HCT116 (cell line): ENCODE data around the gene PTHLH. TPM values are rescaled to one million over a fixed set of nuclear protein-coding genes. Genes with fewer than 3 reads are reported as not detected.

Experiments used
- ATAC-seq: fragments of 200-7000 bp; cut with Tn5 transposase; 2 replicates; pipeline ENCODE4 v1.9.1; 2020; ENCODE audit warnings: mild to moderate bottlenecking, moderate library complexity
- BruUV-seq: library from RNA; stranded (reverse); fragments of 400-500 nt; replicated peaks from 2 replicates; lab custom pipeline; 2021; lab: Mats Ljungman, UMichigan
- CTCF ChIA-PET: fragments of 300-600 bp; sonication (Branson Sonifier 250); formaldehyde crosslinking; loops from one replicate; lab custom pipeline; 2021; ENCODE audit warnings: antibody characterized with exemption; lab: Charles Lee
- POLR2A ChIA-PET: fragments of 300-600, 350-600 bp; sonication (Branson Sonifier 250); formaldehyde crosslinking; loops from one replicate; lab custom pipeline; 2021; ENCODE audit warnings: antibody characterized with exemption; lab: Charles Lee
- RAD21 ChIA-PET, 2 experiments: fragments of 300-600 bp; sonication (Branson Sonifier 250); formaldehyde crosslinking; loops; one replicate each; lab custom pipeline; 2023; ENCODE audit warnings: low total read pairs in 2 of 2; ENCODE audit not compliant: uncharacterized antibody in 2 of 2, unreplicated experiment in 2 of 2, low non-redundant PET in 1 of 2; lab: Charles Lee
- DNase-seq: peaks from one replicate; pipeline ENCODE4 v3.0.0-alpha.2; 2010; ENCODE audit warnings: low read depth, low spot score
- H2AFZ ChIP-seq: fragments of 200-600 bp; shearing (Covaris generic), sonication (generic); 2 replicates; pipeline ENCODE4 v1.6.1; 2017; ENCODE audit warnings: low read depth, mixed run types, mixed read lengths, antibody characterized with exemption, low read length; ENCODE audit not compliant: poor library complexity, severe bottlenecking
- H3K27ac ChIP-seq: 2 replicates; pipeline ENCODE4 v1.5.1; 2012; ENCODE audit warnings: low read depth, low read length
- H3K27me3 ChIP-seq: fragments of 200-600 bp; sonication (generic); 2 replicates; pipeline ENCODE4 v1.6.1; 2016; ENCODE audit warnings: mixed run types, low read length, mixed read lengths; ENCODE audit not compliant: insufficient read depth
- H3K36me3 ChIP-seq, 2 experiments: fragments of 200-500 bp in 1 of 2; fragments of 200-600 bp in 1 of 2; sonication (Bioruptor generic) in 1 of 2; sonication (generic) in 1 of 2; 2 replicates each; pipeline versions ENCODE4 v1.5.1 to v1.6.1; 2014 to 2016; ENCODE audit warnings: low read length in 2 of 2, inconsistent platforms in 1 of 2, mixed read lengths in 1 of 2, mixed run types in 1 of 2; ENCODE audit not compliant: insufficient read depth in 2 of 2, control insufficient read depth in 1 of 2
- H3K4me1 ChIP-seq, 2 experiments: fragments of 200-600 bp in 1 of 2; sonication (generic) in 1 of 2; 2 replicates each; pipeline versions ENCODE4 v1.5.1 to v1.6.1; 2012 to 2017; ENCODE audit warnings: low read length in 2 of 2, inconsistent platforms in 1 of 2, mild to moderate bottlenecking in 1 of 2, mixed read lengths in 1 of 2, mixed run types in 1 of 2, moderate library complexity in 1 of 2; ENCODE audit not compliant: insufficient read depth in 2 of 2, control insufficient read depth in 1 of 2
- H3K4me2 ChIP-seq: fragments of 200-600 bp; sonication (generic); 2 replicates; pipeline ENCODE4 v1.6.1; 2017; ENCODE audit warnings: mixed run types, low read length, mixed read lengths
- H3K4me3 ChIP-seq, 2 experiments: fragments of 200-600 bp in 1 of 2; sonication (generic) in 1 of 2; replicated peaks in 1 of 2; 2 replicates each; pipeline ENCODE4 v1.5.1; 2011 to 2016; ENCODE audit warnings: low read length in 2 of 2, control low read depth in 1 of 2, low read depth in 1 of 2, mild to moderate bottlenecking in 1 of 2, mixed read lengths in 1 of 2, mixed run types in 1 of 2
- H3K79me2 ChIP-seq: fragments of 200-600 bp; sonication (generic); 2 replicates; pipeline ENCODE4 v1.6.1; 2017; ENCODE audit warnings: mild to moderate bottlenecking, mixed run types, low read length, moderate library complexity, mixed read lengths; ENCODE audit not compliant: insufficient read depth
- H3K9ac ChIP-seq: fragments of 200-600 bp; sonication (generic); 2 replicates; pipeline ENCODE4 v1.6.1; 2016; ENCODE audit warnings: low read length, mixed read lengths
- H3K9me2 ChIP-seq: fragments of 200-600 bp; sonication (generic), shearing (Covaris generic); 2 replicates; pipeline ENCODE4 v1.6.1; 2017; ENCODE audit warnings: mixed run types, mild to moderate bottlenecking, moderate library complexity; ENCODE audit not compliant: insufficient read depth
- H3K9me3 ChIP-seq, 2 experiments: fragments of 200-500 bp in 1 of 2; fragments of 200-600 bp in 1 of 2; sonication (Bioruptor generic) in 1 of 2; sonication (generic) in 1 of 2; 2 replicates each; pipeline ENCODE4 v1.6.1; 2014 to 2017; ENCODE audit warnings: low read length in 2 of 2, mixed read lengths in 2 of 2, inconsistent platforms in 1 of 2, low read depth in 1 of 2, mild to moderate bottlenecking in 1 of 2, mixed run types in 1 of 2, moderate library complexity in 1 of 2; ENCODE audit not compliant: control insufficient read depth in 1 of 2, insufficient read depth in 1 of 2
- H4K20me1 ChIP-seq: fragments of 200-600 bp; sonication (generic), shearing (Covaris generic); 2 replicates; pipeline ENCODE4 v1.6.1; 2017; ENCODE audit warnings: mixed run types, mild to moderate bottlenecking, moderate library complexity; ENCODE audit not compliant: insufficient read depth
- CBX3 ChIP-seq: IDR thresholded peaks from 2 replicates; pipeline ENCODE4 v1.6.1; 2012; ENCODE audit warnings: low read depth
- CTCF ChIP-seq, 3 experiments: fragments of 200-600 bp in 1 of 3; sonication (generic) in 1 of 3; IDR thresholded peaks in 2 of 3; conservative IDR thresholded peaks in 1 of 3; 2 replicates each; pipeline ENCODE4 v1.5.1; 2012 to 2017; ENCODE audit warnings: low read depth in 2 of 3, low read length in 2 of 3, antibody characterized with exemption in 1 of 3, borderline replicate concordance in 1 of 3, control low read depth in 1 of 3, mild to moderate bottlenecking in 1 of 3, mixed read lengths in 1 of 3, mixed run types in 1 of 3, moderate library complexity in 1 of 3; ENCODE audit not compliant: insufficient read depth in 1 of 3
- EZH2 ChIP-seq: fragments of 200-600 bp; sonication (generic); IDR thresholded peaks from 2 replicates; pipeline ENCODE4 v1.6.1; 2017; ENCODE audit warnings: antibody characterized with exemption, mixed run types
- FOSL1 ChIP-seq: IDR thresholded peaks from 2 replicates; pipeline ENCODE4 v1.6.1; 2012; ENCODE audit warnings: low read depth
- JUND ChIP-seq: IDR thresholded peaks from 2 replicates; pipeline ENCODE4 v1.6.1; 2012
- POLR2A ChIP-seq: IDR thresholded peaks from 2 replicates; pipeline ENCODE4 v1.7.0; 2011; ENCODE audit warnings: borderline replicate concordance; ENCODE audit not compliant: insufficient read depth, insufficient read length; ENCODE audit errors: extremely low read depth
- RAD21 ChIP-seq: IDR thresholded peaks from 2 replicates; pipeline ENCODE4 v1.6.1; 2012; ENCODE audit warnings: low read depth, mild to moderate bottlenecking
- SP1 ChIP-seq: IDR thresholded peaks from 2 replicates; pipeline ENCODE4 v1.6.1; 2012; ENCODE audit warnings: low read depth
- SRF ChIP-seq: IDR thresholded peaks from 2 replicates; pipeline ENCODE4 v1.6.1; 2012; ENCODE audit warnings: low read depth
- YY1 ChIP-seq: IDR thresholded peaks from 2 replicates; pipeline ENCODE4 v1.6.1; 2011; ENCODE audit warnings: low read length, low read depth, moderate library complexity, mild to moderate bottlenecking; ENCODE audit not compliant: insufficient replicate concordance; ENCODE audit errors: extremely low read depth
- ZFX ChIP-seq: fragments of 450-650 bp; IDR thresholded peaks from 2 replicates; pipeline ENCODE4 v1.6.1; 2017
- ZNF274 ChIP-seq: fragments of 200-500 bp; sonication (Bioruptor generic); IDR thresholded peaks from 2 replicates; pipeline ENCODE4 v1.6.1; 2014; ENCODE audit warnings: mild to moderate bottlenecking, low read depth, low read length, inconsistent platforms
- intact Hi-C: fragments of 100-400 bp; cut with micrococcal nuclease; formaldehyde crosslinking; loops from 2 replicates; pipeline ENCODE4 v1.10.0; 2022
- total RNA-seq: library from RNA; stranded (reverse); gene quantifications from one replicate; pipeline ENCODE4 v1.2.1, GENCODE V29; 2021; ENCODE audit not compliant: unreplicated experiment
- TF ChIP-seq, protein P1 (sequence below): IDR thresholded peaks from 2 replicates; pipeline ENCODE4 v1.6.1; 2012; ENCODE audit warnings: low read depth
- TF ChIP-seq, protein P2 (sequence below): IDR thresholded peaks from 2 replicates; pipeline ENCODE4 v1.6.1; 2011; ENCODE audit warnings: mild to moderate bottlenecking, low read length, moderate library complexity; ENCODE audit not compliant: insufficient replicate concordance; ENCODE audit errors: extremely low read depth
- TF ChIP-seq, protein P3 (sequence below): IDR thresholded peaks from 2 replicates; pipeline ENCODE4 v1.6.1; 2012
- TF ChIP-seq, protein P4 (sequence below): IDR thresholded peaks from 2 replicates; pipeline ENCODE4 v1.6.1; 2012

The PTHLH gene
- total RNA-seq, 1 experiment from 2014 or later = not detected

GRCh38 chr12:27968972-27969623 is 3.4 kb downstream of the PTHLH start:
- POLR2A ChIA-PET = no interaction called here
- no peak for DNase-seq
- H3K9me3 ChIP-seq = no peaks in the 10 kb centered on the region
- no peak overlapping the region for H3K27ac ChIP-seq
- no peaks in the 10 kb centered on the region for H3K36me3 ChIP-seq
- no peaks in the 10 kb centered on the region for H3K27me3 ChIP-seq
- no peak; the same call in 1 of the 2 replicates for ATAC-seq
- RAD21 ChIA-PET = no interaction called here
- peaks cover 17 to 43% of the 10 kb centered on the region in 2 experiments for H3K4me1 ChIP-seq
- H3K79me2 ChIP-seq = no peaks in the 10 kb centered on the region
- no TSS peak for BruUV-seq
- peak overlapping the region; percentile 93 for H3K4me2 ChIP-seq
- CTCF ChIA-PET = interaction anchor here (1.6 kb wide), 1 partner anchor 202 kb away, joined by 5 read pairs; no protein-coding TSS in a partner anchor
- no peaks in the 10 kb centered on the region for H3K9me2 ChIP-seq
- H4K20me1 ChIP-seq = no peaks in the 10 kb centered on the region
- 0 out of 2 replicates have a peak overlapping the region, but pooled peaks have one; percentile 39 for H3K9ac ChIP-seq
- TF ChIP-seq SRF = no peak
- no peak for TF ChIP-seq CTCF (IDR thresholded peaks at IDR 0.05 in 2 of 3, conservative IDR thresholded peaks at IDR 0.05 in 1 of 3; ENCODE audit: borderline replicate concordance in 1 of 3, insufficient read depth in 1 of 3, low read depth in 2 of 3, low read length in 2 of 3)
- TF ChIP-seq, protein P1, sequence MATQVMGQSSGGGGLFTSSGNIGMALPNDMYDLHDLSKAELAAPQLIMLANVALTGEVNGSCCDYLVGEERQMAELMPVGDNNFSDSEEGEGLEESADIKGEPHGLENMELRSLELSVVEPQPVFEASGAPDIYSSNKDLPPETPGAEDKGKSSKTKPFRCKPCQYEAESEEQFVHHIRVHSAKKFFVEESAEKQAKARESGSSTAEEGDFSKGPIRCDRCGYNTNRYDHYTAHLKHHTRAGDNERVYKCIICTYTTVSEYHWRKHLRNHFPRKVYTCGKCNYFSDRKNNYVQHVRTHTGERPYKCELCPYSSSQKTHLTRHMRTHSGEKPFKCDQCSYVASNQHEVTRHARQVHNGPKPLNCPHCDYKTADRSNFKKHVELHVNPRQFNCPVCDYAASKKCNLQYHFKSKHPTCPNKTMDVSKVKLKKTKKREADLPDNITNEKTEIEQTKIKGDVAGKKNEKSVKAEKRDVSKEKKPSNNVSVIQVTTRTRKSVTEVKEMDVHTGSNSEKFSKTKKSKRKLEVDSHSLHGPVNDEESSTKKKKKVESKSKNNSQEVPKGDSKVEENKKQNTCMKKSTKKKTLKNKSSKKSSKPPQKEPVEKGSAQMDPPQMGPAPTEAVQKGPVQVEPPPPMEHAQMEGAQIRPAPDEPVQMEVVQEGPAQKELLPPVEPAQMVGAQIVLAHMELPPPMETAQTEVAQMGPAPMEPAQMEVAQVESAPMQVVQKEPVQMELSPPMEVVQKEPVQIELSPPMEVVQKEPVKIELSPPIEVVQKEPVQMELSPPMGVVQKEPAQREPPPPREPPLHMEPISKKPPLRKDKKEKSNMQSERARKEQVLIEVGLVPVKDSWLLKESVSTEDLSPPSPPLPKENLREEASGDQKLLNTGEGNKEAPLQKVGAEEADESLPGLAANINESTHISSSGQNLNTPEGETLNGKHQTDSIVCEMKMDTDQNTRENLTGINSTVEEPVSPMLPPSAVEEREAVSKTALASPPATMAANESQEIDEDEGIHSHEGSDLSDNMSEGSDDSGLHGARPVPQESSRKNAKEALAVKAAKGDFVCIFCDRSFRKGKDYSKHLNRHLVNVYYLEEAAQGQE = no peak
- no peak for TF ChIP-seq SP1
- TF ChIP-seq, protein P2, sequence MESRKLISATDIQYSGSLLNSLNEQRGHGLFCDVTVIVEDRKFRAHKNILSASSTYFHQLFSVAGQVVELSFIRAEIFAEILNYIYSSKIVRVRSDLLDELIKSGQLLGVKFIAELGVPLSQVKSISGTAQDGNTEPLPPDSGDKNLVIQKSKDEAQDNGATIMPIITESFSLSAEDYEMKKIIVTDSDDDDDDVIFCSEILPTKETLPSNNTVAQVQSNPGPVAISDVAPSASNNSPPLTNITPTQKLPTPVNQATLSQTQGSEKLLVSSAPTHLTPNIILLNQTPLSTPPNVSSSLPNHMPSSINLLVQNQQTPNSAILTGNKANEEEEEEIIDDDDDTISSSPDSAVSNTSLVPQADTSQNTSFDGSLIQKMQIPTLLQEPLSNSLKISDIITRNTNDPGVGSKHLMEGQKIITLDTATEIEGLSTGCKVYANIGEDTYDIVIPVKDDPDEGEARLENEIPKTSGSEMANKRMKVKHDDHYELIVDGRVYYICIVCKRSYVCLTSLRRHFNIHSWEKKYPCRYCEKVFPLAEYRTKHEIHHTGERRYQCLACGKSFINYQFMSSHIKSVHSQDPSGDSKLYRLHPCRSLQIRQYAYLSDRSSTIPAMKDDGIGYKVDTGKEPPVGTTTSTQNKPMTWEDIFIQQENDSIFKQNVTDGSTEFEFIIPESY = no peak
- no peak for TF ChIP-seq ZFX
- TF ChIP-seq, protein P3, sequence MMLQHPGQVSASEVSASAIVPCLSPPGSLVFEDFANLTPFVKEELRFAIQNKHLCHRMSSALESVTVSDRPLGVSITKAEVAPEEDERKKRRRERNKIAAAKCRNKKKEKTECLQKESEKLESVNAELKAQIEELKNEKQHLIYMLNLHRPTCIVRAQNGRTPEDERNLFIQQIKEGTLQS = no peak
- TF ChIP-seq CBX3 = no peak
- no peak for TF ChIP-seq RAD21
- TF ChIP-seq POLR2A = no peak
- TF ChIP-seq, protein P4, sequence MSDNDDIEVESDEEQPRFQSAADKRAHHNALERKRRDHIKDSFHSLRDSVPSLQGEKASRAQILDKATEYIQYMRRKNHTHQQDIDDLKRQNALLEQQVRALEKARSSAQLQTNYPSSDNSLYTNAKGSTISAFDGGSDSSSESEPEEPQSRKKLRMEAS = no peak
- TF ChIP-seq EZH2 = no peak
- TF ChIP-seq JUND = no peak
- TF ChIP-seq YY1 = no peak
- no peak for TF ChIP-seq ZNF274
- no peak for TF ChIP-seq FOSL1
- H2AFZ ChIP-seq = peak overlapping the region; percentile 98
- peak overlapping the region; percentile 49 to 60 for H3K4me3 ChIP-seq
- intact Hi-C loops = loop anchor here (10.0 kb wide), 1 partner anchor 206 kb away; no protein-coding TSS in a partner anchor
